ENCODE results near the gene STMP1. TPM values are rescaled to one million over a fixed set of nuclear protein-coding genes. Genes with fewer than 3 reads are reported as not detected.
"Not testable (repeated sequence)": the region's sequence is repeated elsewhere in the genome, so short reads cannot be mapped to it uniquely, and the experiment has no call there.

The STMP1 gene
- total and polyA plus RNA-seq, 2 of the 13 experiments (the other 11 are each of a cell fraction or from before 2014, with no cell fraction given), result 7.2 to 16.2 TPM

DNA sequence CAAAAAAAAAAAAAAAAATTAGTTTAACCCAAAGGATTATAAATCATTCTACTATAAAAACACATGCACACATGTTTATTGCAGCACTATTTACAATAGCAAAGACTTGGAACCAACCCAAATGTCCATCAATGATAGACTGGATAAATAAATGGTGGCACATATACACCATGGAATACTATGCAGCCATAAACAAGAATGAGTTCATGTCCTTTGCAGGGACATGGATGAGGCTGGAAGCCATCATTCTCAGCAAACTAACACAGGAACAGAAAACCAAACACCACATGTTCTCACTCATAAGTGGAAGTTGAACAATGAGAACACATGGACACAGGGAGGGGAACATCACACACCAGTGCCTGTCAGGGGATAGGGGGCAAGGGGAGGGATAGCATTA is 22.6 kb upstream of the STMP1 start:
- ATAC-seq; H2AFZ ChIP-seq (ENCODE audit: low read length); POLR2A ChIA-PET; H3K27ac ChIP-seq (ENCODE audit: extremely low read length, insufficient read depth, low read length); BruUV-seq (replicated peaks); H3K4me3 ChIP-seq (replicated peaks in 1 of 3; ENCODE audit: insufficient read depth in 1 of 3, low read depth in 2 of 3, low read length in 3 of 3); H3K4me2 ChIP-seq (ENCODE audit: low read depth, low read length); H4K20me1 ChIP-seq (ENCODE audit: insufficient read depth, low read length); DNase-seq (ENCODE audit: low spot score); H3K4me1 ChIP-seq (ENCODE audit: insufficient read depth, low read length); H3K27me3 ChIP-seq (ENCODE audit: control insufficient read depth in 1 of 2, insufficient read depth in 2 of 2, low read length in 2 of 2); H3K9ac ChIP-seq (ENCODE audit: insufficient read depth, low read depth, low read length); H3K79me2 ChIP-seq (ENCODE audit: insufficient read depth, low read length); intact Hi-C loops (cut with micrococcal nuclease; ENCODE audit: unreplicated experiment); FAIRE-seq; CTCF ChIA-PET (ENCODE audit: low intra/inter-chr PET ratio, low total read pairs); H3K9me3 ChIP-seq (ENCODE audit: low read length): not testable (repeated sequence)
- TF ChIP-seq, protein P1, sequence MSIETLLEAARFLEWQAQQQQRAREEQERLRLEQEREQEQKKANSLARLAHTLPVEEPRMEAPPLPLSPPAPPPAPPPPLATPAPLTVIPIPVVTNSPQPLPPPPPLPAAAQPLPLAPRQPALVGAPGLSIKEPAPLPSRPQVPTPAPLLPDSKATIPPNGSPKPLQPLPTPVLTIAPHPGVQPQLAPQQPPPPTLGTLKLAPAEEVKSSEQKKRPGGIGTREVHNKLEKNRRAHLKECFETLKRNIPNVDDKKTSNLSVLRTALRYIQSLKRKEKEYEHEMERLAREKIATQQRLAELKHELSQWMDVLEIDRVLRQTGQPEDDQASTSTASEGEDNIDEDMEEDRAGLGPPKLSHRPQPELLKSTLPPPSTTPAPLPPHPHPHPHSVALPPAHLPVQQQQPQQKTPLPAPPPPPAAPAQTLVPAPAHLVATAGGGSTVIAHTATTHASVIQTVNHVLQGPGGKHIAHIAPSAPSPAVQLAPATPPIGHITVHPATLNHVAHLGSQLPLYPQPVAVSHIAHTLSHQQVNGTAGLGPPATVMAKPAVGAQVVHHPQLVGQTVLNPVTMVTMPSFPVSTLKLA (IDR thresholded peaks at IDR 0.05), result peak; percentile 15; the same call in 1 of the 2 replicates
- in situ Hi-C loops (cut with HindIII; ENCODE audit: extremely low pct_ligation_motif_present, low pct_unique_long_range_greater_than_20kb), result loop anchor here (10.0 kb wide), 1 partner anchor 365 kb away; no protein-coding TSS in a partner anchor
- H3K36me3 ChIP-seq (replicated peaks in 1 of 2; ENCODE audit: control insufficient read depth in 1 of 2, insufficient read depth in 2 of 2, low read length in 2 of 2), result peaks cover 7 to 76% of the 10 kb centered on the region in 2 experiments

DNA sequence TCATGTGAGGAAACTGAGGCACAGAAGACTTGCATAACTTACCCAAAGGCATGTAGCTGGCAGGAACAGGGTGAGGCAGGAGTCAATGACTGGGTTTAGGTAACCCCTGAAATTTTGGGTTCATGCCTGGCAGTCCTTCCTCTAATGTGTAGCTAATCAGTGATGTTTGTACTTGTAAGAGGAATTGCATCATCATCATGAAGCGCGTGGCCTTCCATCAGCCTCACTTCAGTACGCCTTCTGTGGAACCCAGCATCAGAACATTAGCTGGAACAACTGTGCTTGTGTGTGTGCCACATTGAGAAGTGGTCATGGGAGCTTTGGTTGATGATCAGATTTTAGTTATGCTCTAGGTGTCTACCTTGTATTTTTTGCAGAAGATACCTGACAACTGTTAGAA is 18.2 kb upstream of the STMP1 start:
- no TSS peak for BruUV-seq (replicated peaks)
- TF ChIP-seq ARNT2 (CRISPR knock-in tag; IDR thresholded peaks at IDR 0.05; ENCODE audit: low read depth), result no peak
- TF ChIP-seq SP1 (IDR thresholded peaks at IDR 0.05), result no peak
- no peak for TF ChIP-seq SP1 (CRISPR knock-in tag; IDR thresholded peaks at IDR 0.05)
- TF ChIP-seq NONO (IDR thresholded peaks at IDR 0.05), result no peak
- no peak for TF ChIP-seq NONO (CRISPR knock-in tag; conservative IDR thresholded peaks at IDR 0.05)
- peak; percentile 58 for TF ChIP-seq CEBPB (IDR thresholded peaks at IDR 0.05; ENCODE audit: borderline replicate concordance, low read depth, low read length)
- no peak for TF ChIP-seq ZNF160 (CRISPR knock-in tag; IDR thresholded peaks at IDR 0.05)
- TF ChIP-seq ATF7 (IDR thresholded peaks at IDR 0.05), result 0 out of 2 replicates have a peak, but pooled peaks have one; percentile 30
- TF ChIP-seq ATF7 (CRISPR knock-in tag; IDR thresholded peaks at IDR 0.05), result no peak
- no peak for TF ChIP-seq ZNF883 (CRISPR knock-in tag; IDR thresholded peaks at IDR 0.05; ENCODE audit: not compliant biosample characterization)
- Histone ChIP-seq H4K20me1 (ENCODE audit: insufficient read depth, low read length) (no peaks in the 10 kb centered on the region), H3K27ac (ENCODE audit: extremely low read length, insufficient read depth, low read length) (no peak overlapping the region), H3K4me1 (ENCODE audit: insufficient read depth, low read length) (no peaks in the 10 kb centered on the region), H3K4me2 (ENCODE audit: low read depth, low read length) (no peak overlapping the region), H2AFZ (ENCODE audit: low read length) (no peak overlapping the region), H3K79me2 (ENCODE audit: insufficient read depth, low read length) (no peaks in the 10 kb centered on the region), H3K4me3 (replicated peaks in 1 of 3; ENCODE audit: insufficient read depth in 1 of 3, low read depth in 2 of 3, low read length in 3 of 3) (no peak overlapping the region), H3K9ac (ENCODE audit: insufficient read depth, low read depth, low read length) (no peak overlapping the region), H3K9me3 (ENCODE audit: low read length) (no peaks in the 10 kb centered on the region), H3K36me3 (replicated peaks in 1 of 2; ENCODE audit: control insufficient read depth in 1 of 2, insufficient read depth in 2 of 2, low read length in 2 of 2) (peaks cover 13 to 73% of the 10 kb centered on the region in 2 experiments), H3K27me3 (ENCODE audit: control insufficient read depth in 1 of 2, insufficient read depth in 2 of 2, low read length in 2 of 2) (no peaks in the 10 kb centered on the region)
- intact Hi-C loops (cut with micrococcal nuclease; ENCODE audit: unreplicated experiment), result no loop called here
- FAIRE-seq, result no peak
- POLR2A ChIA-PET, result no interaction called here
- in situ Hi-C loops (cut with HindIII; ENCODE audit: extremely low pct_ligation_motif_present, low pct_unique_long_range_greater_than_20kb), result loop anchor here (10.0 kb wide), 1 partner anchor 369 kb away; no protein-coding TSS in a partner anchor
- 100% methylated on average over 3 of the region's 3 CpGs for WGBS (ENCODE audit: low lambda C conversion rate)
- no peak for ATAC-seq
- CTCF ChIA-PET (ENCODE audit: low intra/inter-chr PET ratio, low total read pairs), result interaction anchor here (2.0 kb wide), 1 partner anchor 363 kb away, joined by 14 read pairs; no protein-coding TSS in a partner anchor
- DNase-seq (ENCODE audit: low spot score), result no peak

All from HepG2 (cell line).